HG03469 (cell line): ENCODE measurements around the gene VAV2.

Experiments
- ATAC-seq: cut with Tn5 transposase; IDR thresholded peaks from one replicate; pipeline ENCODE4 v1.9.1; 2021; ENCODE audit warnings: mild to moderate bottlenecking, moderate library complexity, moderate number of reproducible peaks; ENCODE audit not compliant: unreplicated experiment

VAV2 gene

GRCh38 chr9:133943781-133944745 is 48.1 kb downstream of the VAV2 start:
- ATAC-seq, result no peak

- no peak for ATAC-seq
These were observed 48.9 kb downstream of the VAV2 start for GRCh38 chr9:133943036-133943780.

- no peak for ATAC-seq
These were observed 49.7 kb downstream of the VAV2 start for GRCh38 chr9:133942206-133942975.

- ATAC-seq, result no peak
These were observed 52.3 kb downstream of the VAV2 start for GRCh38 chr9:133939845-133940244.

- ATAC-seq, result no peak
These were observed 52.8 kb downstream of the VAV2 start for GRCh38 chr9:133939171-133939785.

GRCh38 chr9:133938753-133939152 is 53.4 kb downstream of the VAV2 start:
- ATAC-seq, result no peak

- no peak for ATAC-seq
These were observed 54.0 kb downstream of the VAV2 start for GRCh38 chr9:133938086-133938485.

- ATAC-seq, result no peak
These were observed 55.0 kb downstream of the VAV2 start for GRCh38 chr9:133937120-133937519.

- ATAC-seq, result no peak
These were observed 56.7 kb downstream of the VAV2 start for GRCh38 chr9:133935328-133936005.

- ATAC-seq, result no peak
These were observed 57.5 kb downstream of the VAV2 start for GRCh38 chr9:133934482-133935232.

GRCh38 chr9:133933426-133934026 is 58.6 kb downstream of the VAV2 start:
- no peak for ATAC-seq

- no peak for ATAC-seq
These were observed 59.5 kb downstream of the VAV2 start for GRCh38 chr9:133932633-133933032.

GRCh38 chr9:133932181-133932580 is 59.9 kb downstream of the VAV2 start:
- no peak for ATAC-seq

- no peak for ATAC-seq
These were observed 61.2 kb downstream of the VAV2 start for GRCh38 chr9:133930682-133931485.

- ATAC-seq, result no peak
These were observed 62.0 kb downstream of the VAV2 start for GRCh38 chr9:133930046-133930681.

GRCh38 chr9:133929599-133929998 is 62.5 kb downstream of the VAV2 start:
- ATAC-seq, result no peak

- ATAC-seq, result no peak
These were observed 63.8 kb downstream of the VAV2 start for GRCh38 chr9:133928248-133928764.
